NCI-H2196 (cell line): ENCODE results near the gene TMED7.
A peak's percentile ranks its signal among the peaks of the same experiment; 100 is the strongest.

ENCODE experiments used
- DNase-seq: peaks from one replicate; lab custom pipeline; 2025; ENCODE audit not compliant: unreplicated experiment; lab: John Stamatoyannopoulos, UW

The TMED7 gene

GRCh38 chr5:115584501-115584900, 41.3 kb downstream of the TMED7 start:
- DNase-seq: no peak

GRCh38 chr5:115583474-115583873, 42.4 kb downstream of the TMED7 start:
- DNase-seq: no peak

- no peak for DNase-seq
Observed at GRCh38 chr5:115580941-115581340, 44.9 kb downstream of the TMED7 start.

- no peak for DNase-seq
Observed at GRCh38 chr5:115579747-115580173, 46.1 kb downstream of the TMED7 start.

- no peak for DNase-seq
Observed at GRCh38 chr5:115579216-115579615, 46.6 kb downstream of the TMED7 start.

- DNase-seq: no peak
Observed at GRCh38 chr5:115578657-115579056, 47.2 kb downstream of the TMED7 start.

- DNase-seq: no peak
Observed at GRCh38 chr5:115577741-115578140, 48.1 kb downstream of the TMED7 start.

- no peak for DNase-seq
Observed at GRCh38 chr5:115577329-115577728, 48.5 kb downstream of the TMED7 start.

- no peak for DNase-seq
Observed at GRCh38 chr5:115575167-115576070, 50.4 kb downstream of the TMED7 start.

- no peak for DNase-seq
Observed at GRCh38 chr5:115573133-115573532, 52.7 kb downstream of the TMED7 start.

- DNase-seq: peak; percentile 53
Observed at GRCh38 chr5:115571441-115571878, 54.4 kb downstream of the TMED7 start.

GRCh38 chr5:115568668-115569067, 57.2 kb downstream of the TMED7 start:
- no peak for DNase-seq

GRCh38 chr5:115565233-115565632, 60.6 kb downstream of the TMED7 start:
- DNase-seq: no peak
